Muscle layer of duodenum (tissue), 2 donors: ENCODE measurements around the gene FRMPD3.

Experiments
- H3K27ac ChIP-seq: one replicate; pipeline ENCODE4 v1.7.0; 2013; ENCODE audit warnings: mild to moderate bottlenecking, low read length
- H3K27me3 ChIP-seq: one replicate; pipeline ENCODE4 v1.7.0; 2013; ENCODE audit warnings: low read depth, mild to moderate bottlenecking, control low read depth, low read length
- H3K36me3 ChIP-seq, 2 donors: one replicate each; pipeline ENCODE4 v1.7.0; 2013; ENCODE audit warnings: low read length in 2 of 2, control low read depth in 1 of 2, mild to moderate bottlenecking in 1 of 2; ENCODE audit not compliant: insufficient read depth in 2 of 2, control insufficient read depth in 1 of 2
- H3K4me1 ChIP-seq, 2 donors: one replicate each; pipeline ENCODE4 v1.7.0; 2013; ENCODE audit warnings: low read length in 2 of 2, mild to moderate bottlenecking in 2 of 2, control low read depth in 1 of 2, moderate library complexity in 1 of 2; ENCODE audit not compliant: insufficient read depth in 2 of 2, control insufficient read depth in 1 of 2
- H3K4me3 ChIP-seq, 2 donors: one replicate each; pipeline ENCODE4 v1.7.0; 2013; ENCODE audit warnings: low read length in 2 of 2, low read depth in 1 of 2, mild to moderate bottlenecking in 1 of 2
- H3K9me3 ChIP-seq, 2 donors: one replicate each; pipeline ENCODE4 v1.7.0; 2013; ENCODE audit warnings: low read length in 2 of 2, control low read depth in 1 of 2, mild to moderate bottlenecking in 1 of 2; ENCODE audit not compliant: control insufficient read depth in 1 of 2
- donor health status: healthy.

Gene FRMPD3

DNA sequence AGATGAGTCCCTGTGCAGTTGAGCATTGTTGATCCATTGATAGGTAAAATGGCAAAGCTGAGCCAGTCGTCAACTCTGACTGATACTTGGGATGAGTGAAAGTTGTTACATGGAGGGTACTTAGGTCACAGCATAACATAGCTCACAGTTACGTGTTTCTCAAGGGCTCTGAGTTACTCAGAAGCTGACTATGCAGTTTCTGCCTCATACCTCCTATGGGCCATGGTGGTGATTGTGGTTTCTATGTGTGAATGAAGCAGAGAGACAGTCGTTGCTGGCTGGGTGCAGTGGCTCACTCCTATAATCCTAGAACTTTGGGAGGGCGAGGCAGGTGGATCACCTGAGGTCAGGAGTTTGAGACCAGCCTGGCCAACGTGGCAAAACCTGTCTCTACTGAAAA lies 30.8 kb downstream of the FRMPD3 start:
- H3K9me3 ChIP-seq, result no peaks in the 10 kb centered on the region
- H3K27me3 ChIP-seq, result no peaks in the 10 kb centered on the region
- no peak overlapping the region for H3K4me3 ChIP-seq
- H3K27ac ChIP-seq, result no peak overlapping the region
- peaks cover 0 to 8% of the 10 kb centered on the region in 2 donors for H3K4me1 ChIP-seq
- no peaks in the 10 kb centered on the region for H3K36me3 ChIP-seq

DNA sequence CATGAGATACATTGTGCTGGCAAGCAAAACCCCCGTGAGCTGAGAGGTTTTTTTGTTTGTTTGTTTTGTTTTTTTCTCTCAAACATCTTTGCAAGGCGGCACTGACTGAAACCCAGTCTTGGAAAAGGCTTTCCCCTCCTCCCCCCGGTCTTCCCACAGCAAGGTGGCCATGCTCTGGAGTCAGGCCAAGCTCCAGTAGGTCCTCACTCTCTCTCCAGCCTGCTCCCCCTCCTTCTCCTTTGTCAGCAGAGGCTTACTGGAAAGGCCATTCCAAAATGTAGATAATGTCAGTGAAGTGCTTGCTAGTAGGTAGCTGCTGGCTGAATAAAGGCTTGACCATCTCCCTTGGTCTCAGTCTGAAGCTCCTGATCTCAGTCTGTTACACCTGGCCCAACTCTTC lies 32.6 kb downstream of the FRMPD3 start:
- Histone ChIP-seq H3K4me1 (peaks cover 0 to 8% of the 10 kb centered on the region in 2 donors), H3K4me3 (no peak overlapping the region), H3K9me3 (no peaks in the 10 kb centered on the region), H3K27ac (no peak overlapping the region), H3K36me3 (no peaks in the 10 kb centered on the region), H3K27me3 (no peaks in the 10 kb centered on the region)

GRCh38 chrX:107484002-107484726 lies 34.7 kb downstream of the FRMPD3 start:
- Histone ChIP-seq H3K4me1 (peaks cover 0 to 8% of the 10 kb centered on the region in 2 donors), H3K27ac (no peak overlapping the region), H3K9me3 (no peaks in the 10 kb centered on the region), H3K4me3 (no peak overlapping the region), H3K36me3 (no peaks in the 10 kb centered on the region), H3K27me3 (no peaks in the 10 kb centered on the region)

DNA sequence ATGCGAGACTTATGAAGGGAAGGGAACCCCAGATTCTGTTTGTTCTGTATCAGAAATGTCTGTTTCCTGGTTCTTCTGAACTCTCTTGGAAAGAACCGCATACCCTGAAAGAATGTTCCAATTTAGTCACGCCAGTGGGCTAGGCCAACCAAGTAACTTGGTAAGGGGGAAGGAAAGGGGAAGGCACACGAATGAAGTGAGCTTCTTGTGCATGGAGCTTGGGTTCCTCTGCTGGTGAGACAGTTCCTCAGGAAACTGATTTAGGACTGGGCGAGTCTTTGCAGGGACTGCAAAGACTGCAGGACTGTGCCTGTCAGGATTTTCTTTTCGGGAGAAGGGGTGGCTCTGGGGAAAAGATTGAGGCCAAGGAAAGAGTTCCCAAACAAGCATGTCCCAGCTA lies 35.6 kb downstream of the FRMPD3 start:
- Histone ChIP-seq H3K27ac (no peak overlapping the region), H3K27me3 (no peaks in the 10 kb centered on the region), H3K36me3 (no peaks in the 10 kb centered on the region), H3K9me3 (no peaks in the 10 kb centered on the region), H3K4me1 (peaks cover 0 to 8% of the 10 kb centered on the region in 2 donors), H3K4me3 (no peak overlapping the region)

- Histone ChIP-seq H3K4me3 (no peak overlapping the region), H3K9me3 (no peaks in the 10 kb centered on the region), H3K4me1 (no peaks in the 10 kb centered on the region), H3K27ac (no peak overlapping the region), H3K36me3 (no peaks in the 10 kb centered on the region), H3K27me3 (no peaks in the 10 kb centered on the region)
Observed at GRCh38 chrX:107493141-107493540, 43.7 kb downstream of the FRMPD3 start.

- H3K27ac ChIP-seq, result no peak overlapping the region
- H3K9me3 ChIP-seq, result no peaks in the 10 kb centered on the region
- no peaks in the 10 kb centered on the region for H3K4me1 ChIP-seq
- H3K36me3 ChIP-seq, result no peaks in the 10 kb centered on the region
- H3K27me3 ChIP-seq, result no peaks in the 10 kb centered on the region
- no peak overlapping the region for H3K4me3 ChIP-seq
Observed at GRCh38 chrX:107496786-107497185, 47.3 kb downstream of the FRMPD3 start.
